ENCODE measurements around the gene UFSP2. TPM values are rescaled to one million over a fixed set of nuclear protein-coding genes. Genes with fewer than 3 reads are reported as not detected.

The UFSP2 gene, protein sequence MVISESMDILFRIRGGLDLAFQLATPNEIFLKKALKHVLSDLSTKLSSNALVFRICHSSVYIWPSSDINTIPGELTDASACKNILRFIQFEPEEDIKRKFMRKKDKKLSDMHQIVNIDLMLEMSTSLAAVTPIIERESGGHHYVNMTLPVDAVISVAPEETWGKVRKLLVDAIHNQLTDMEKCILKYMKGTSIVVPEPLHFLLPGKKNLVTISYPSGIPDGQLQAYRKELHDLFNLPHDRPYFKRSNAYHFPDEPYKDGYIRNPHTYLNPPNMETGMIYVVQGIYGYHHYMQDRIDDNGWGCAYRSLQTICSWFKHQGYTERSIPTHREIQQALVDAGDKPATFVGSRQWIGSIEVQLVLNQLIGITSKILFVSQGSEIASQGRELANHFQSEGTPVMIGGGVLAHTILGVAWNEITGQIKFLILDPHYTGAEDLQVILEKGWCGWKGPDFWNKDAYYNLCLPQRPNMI
- 10 to 100 TPM; 35.1 to 44.7 TPM for total RNA-seq

DNA sequence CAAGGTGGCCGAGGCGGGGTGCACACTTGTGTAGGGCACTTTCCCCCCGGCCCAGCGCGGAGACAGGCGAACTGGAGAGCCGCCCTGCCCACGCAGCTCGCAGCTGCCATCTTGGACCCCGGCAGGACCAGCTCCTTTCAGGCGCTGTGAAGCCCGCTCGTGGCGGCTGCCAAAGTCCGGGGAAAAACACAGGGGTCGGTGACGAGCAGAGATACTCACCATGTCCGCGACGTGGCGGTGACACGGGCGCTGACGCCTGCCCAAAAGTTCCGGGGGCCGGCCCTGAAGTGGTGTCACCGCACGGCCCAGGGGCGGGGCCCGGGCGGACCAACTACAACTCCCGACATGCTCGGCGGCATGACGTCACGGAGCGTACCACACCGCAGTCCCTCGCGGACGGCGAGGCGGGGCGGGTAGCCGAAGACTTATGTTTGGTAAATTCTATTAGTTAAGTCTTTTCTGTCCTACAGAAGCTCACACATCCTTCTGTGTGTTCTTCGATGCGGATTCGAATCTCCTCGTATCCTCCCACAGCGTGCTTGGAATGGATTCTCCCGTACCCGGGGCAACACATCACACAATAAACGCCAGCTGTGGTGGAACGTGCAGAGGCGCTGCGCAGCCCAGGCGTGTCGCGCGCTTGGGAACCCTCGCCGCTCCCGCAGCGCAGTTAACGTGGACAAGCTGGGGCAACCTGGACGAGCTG is at the start of gene UFSP2:
Gene UFSP2 (minus strand): TSS at position 318 of the 706 bp plus-strand sequence. CDS start 96 bp downstream, at position 222.
- TF ChIP-seq CTCF (IDR thresholded peaks at IDR 0.05) = no peak
- no peaks in the 10 kb centered on the region for H3K36me3 ChIP-seq
- peak; percentile 96 for ATAC-seq (ENCODE audit: insufficient number of reproducible peaks, low FRiP score, low read depth)
- no peaks in the 10 kb centered on the region for H3K27me3 ChIP-seq (replicated peaks; ENCODE audit: insufficient read depth)
- peak; percentile 59 for DNase-seq (ENCODE audit: low spot score)
- H3K4me1 ChIP-seq (ENCODE audit: control insufficient read depth in 1 of 2, low read depth in 2 of 2) = peaks cover 22 to 43% of the 10 kb centered on the region in 2 donors
- no peaks in the 10 kb centered on the region for H3K9me3 ChIP-seq
- H3K27ac ChIP-seq = peak within 1 kb of the TSS; percentile 90 to 91
- peak within 1 kb of the TSS; percentile 79 for H3K4me3 ChIP-seq

DNA sequence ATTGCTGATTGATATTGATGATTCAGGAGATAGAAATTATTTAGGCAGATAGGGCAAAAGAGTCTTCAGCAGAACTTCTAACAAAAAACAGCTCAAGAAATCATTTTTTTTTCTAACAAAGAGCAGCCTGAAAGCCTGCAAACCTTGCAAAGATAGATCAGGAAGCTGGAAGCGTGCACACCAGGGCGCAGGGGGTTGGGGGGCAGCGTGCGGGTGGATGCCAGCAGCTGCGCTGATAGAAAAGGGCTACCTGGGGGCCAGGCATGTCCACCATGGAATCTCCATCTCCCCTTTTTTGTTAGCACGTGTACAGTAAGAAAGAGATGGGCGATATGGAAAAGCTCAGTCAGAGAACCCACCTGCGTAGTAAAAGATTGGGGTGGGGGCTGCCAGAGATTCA is 47.5 kb upstream of the UFSP2 start:
- peaks cover 4 to 15% of the 10 kb centered on the region in 2 donors for H3K4me1 ChIP-seq (ENCODE audit: control insufficient read depth in 1 of 2, low read depth in 2 of 2)

DNA sequence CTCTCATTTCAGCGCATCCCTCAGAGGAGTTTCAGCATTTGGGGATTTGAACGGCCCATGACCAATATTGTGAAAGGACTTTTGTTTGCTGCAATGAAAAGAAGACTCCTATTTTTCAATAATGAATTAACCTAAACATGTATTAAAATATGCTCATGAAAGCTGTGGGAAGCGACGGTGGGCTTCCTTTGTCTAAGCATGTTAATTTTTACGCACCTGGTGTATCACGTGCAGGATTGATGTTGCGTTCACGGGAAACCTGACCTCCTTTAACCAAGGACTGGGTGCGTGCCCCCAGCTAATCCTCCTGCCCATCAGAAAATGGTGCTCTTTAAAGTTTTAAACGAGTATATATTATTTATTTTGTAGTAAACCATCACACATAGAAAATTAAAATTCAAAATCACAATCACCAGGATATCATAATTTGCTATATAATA is 46.4 kb upstream of the UFSP2 start:
- Histone ChIP-seq H3K27ac (peak overlapping the region in 1 of 2 donors; percentile 72), H3K27me3 (replicated peaks; ENCODE audit: insufficient read depth) (no peaks in the 10 kb centered on the region), H3K4me3 (peak overlapping the region; percentile 100), H3K4me1 (ENCODE audit: control insufficient read depth in 1 of 2, low read depth in 2 of 2) (peaks cover 4 to 19% of the 10 kb centered on the region in 2 donors), H3K36me3 (no peaks in the 10 kb centered on the region), H3K9me3 (no peaks in the 10 kb centered on the region)
- DNase-seq (ENCODE audit: low spot score) (no peak), ATAC-seq (ENCODE audit: insufficient number of reproducible peaks, low FRiP score, low read depth) (no peak)
- TF ChIP-seq CTCF (IDR thresholded peaks at IDR 0.05) = no peak

More for the DNA sequence above, 47.5 kb upstream of the UFSP2 start:
- Histone ChIP-seq H3K27me3 (replicated peaks; ENCODE audit: insufficient read depth) (no peaks in the 10 kb centered on the region), H3K36me3 (no peaks in the 10 kb centered on the region), H3K9me3 (no peaks in the 10 kb centered on the region), H3K27ac (no peak overlapping the region), H3K4me3 (no peak overlapping the region)
- no peak for TF ChIP-seq CTCF (IDR thresholded peaks at IDR 0.05)
- DNase-seq (ENCODE audit: low spot score) (no peak), ATAC-seq (ENCODE audit: insufficient number of reproducible peaks, low FRiP score, low read depth) (no peak)

- DNase-seq (ENCODE audit: low spot score) (peak; percentile 77), ATAC-seq (ENCODE audit: insufficient number of reproducible peaks, low FRiP score, low read depth) (peak; percentile 89)
- Histone ChIP-seq H3K27me3 (replicated peaks; ENCODE audit: insufficient read depth) (no peaks in the 10 kb centered on the region), H3K27ac (peak within 1 kb of the TSS; percentile 72), H3K4me1 (ENCODE audit: control insufficient read depth in 1 of 2, low read depth in 2 of 2) (peaks cover 4 to 26% of the 10 kb centered on the region in 2 donors), H3K9me3 (no peaks in the 10 kb centered on the region), H3K36me3 (no peaks in the 10 kb centered on the region), H3K4me3 (peak within 1 kb of the TSS; percentile 100)
- peak; percentile 80 for TF ChIP-seq CTCF (IDR thresholded peaks at IDR 0.05)
Measured at GRCh38 chr4:185471235-185472102, 45.7 kb upstream of the UFSP2 start, which contains the start of gene CCDC110. CCDC110 (minus strand) TSS chr4:185471733; CDS start chr4:185471683, 50 bp downstream.

All from thoracic aorta (tissue), 2 donors.